ENCODE data around the gene ELF4. TPM values are rescaled to one million over a fixed set of nuclear protein-coding genes. Genes with fewer than 3 reads are reported as not detected.

Gene ELF4
- total and polyA plus RNA-seq, 9 of the 15 experiments (the other 6 are each of a cell fraction or from before 2014, with no cell fraction given): 5.9 to 55.8 (median 25.2) TPM

GRCh38 chrX:130053236-130053635, 57.1 kb downstream of the ELF4 start (continued):
- TF ChIP-seq ZNF318 (IDR thresholded peaks at IDR 0.05; ENCODE audit: borderline replicate concordance in 1 of 2, low read depth in 1 of 2): no peak
- no peak for TF ChIP-seq ARID1B (IDR thresholded peaks at IDR 0.05)
- no peak for TF ChIP-seq LEF1 (IDR thresholded peaks at IDR 0.05)
- TF ChIP-seq PHB2 (IDR thresholded peaks at IDR 0.05; ENCODE audit: low read depth): no peak
- no peak for TF ChIP-seq NFE2L1 (tag; IDR thresholded peaks at IDR 0.05; ENCODE audit: borderline replicate concordance, low read depth)
- no peak for TF ChIP-seq GTF2A2 (tag; IDR thresholded peaks at IDR 0.05)
- TF ChIP-seq CHD2 (IDR thresholded peaks at IDR 0.05; ENCODE audit: low read depth, low read length): no peak
- TF ChIP-seq ZNF717 (CRISPR knock-in tag; IDR thresholded peaks at IDR 0.05): no peak
- TF ChIP-seq RBM39 (optimal IDR thresholded peaks at IDR 0.05; ENCODE audit: low read depth, low read length): no peak
- no peak for TF ChIP-seq BCOR (IDR thresholded peaks at IDR 0.05)
- TF ChIP-seq PHB (CRISPR knock-in tag; IDR thresholded peaks at IDR 0.05): no peak

Measured in K562 (cell line).